ENCODE data around the gene FLT3LG.

DNA sequence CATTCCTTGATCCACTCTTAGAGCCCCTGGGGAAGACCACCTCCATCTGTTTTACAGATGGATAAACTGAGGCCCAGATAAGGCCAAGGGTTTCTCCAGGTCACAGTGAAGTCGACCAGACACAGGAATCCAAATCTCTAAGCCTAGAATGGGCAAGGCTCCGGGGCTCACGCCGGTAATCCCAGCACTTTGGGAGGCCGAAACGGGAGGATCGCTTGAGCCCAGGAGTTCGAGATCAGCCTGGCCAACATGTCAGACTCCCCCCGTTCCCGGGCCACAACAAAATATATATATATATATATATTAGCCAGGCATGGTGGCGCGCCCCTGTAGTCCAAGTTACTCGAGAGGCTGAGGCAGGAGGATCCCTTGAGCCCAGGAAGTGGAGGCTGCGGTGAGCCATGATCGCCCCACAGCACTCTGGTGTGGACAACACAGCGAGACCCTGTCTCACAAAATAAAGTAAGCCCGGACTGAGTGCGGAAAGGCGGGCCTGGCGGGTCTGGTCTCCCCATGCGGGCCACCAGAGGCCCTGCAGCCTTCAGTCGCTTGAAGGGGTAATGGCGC, 12.8 kb downstream of the FLT3LG start:
- TF ChIP-seq, protein P1, sequence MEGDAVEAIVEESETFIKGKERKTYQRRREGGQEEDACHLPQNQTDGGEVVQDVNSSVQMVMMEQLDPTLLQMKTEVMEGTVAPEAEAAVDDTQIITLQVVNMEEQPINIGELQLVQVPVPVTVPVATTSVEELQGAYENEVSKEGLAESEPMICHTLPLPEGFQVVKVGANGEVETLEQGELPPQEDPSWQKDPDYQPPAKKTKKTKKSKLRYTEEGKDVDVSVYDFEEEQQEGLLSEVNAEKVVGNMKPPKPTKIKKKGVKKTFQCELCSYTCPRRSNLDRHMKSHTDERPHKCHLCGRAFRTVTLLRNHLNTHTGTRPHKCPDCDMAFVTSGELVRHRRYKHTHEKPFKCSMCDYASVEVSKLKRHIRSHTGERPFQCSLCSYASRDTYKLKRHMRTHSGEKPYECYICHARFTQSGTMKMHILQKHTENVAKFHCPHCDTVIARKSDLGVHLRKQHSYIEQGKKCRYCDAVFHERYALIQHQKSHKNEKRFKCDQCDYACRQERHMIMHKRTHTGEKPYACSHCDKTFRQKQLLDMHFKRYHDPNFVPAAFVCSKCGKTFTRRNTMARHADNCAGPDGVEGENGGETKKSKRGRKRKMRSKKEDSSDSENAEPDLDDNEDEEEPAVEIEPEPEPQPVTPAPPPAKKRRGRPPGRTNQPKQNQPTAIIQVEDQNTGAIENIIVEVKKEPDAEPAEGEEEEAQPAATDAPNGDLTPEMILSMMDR (IDR thresholded peaks at IDR 0.05): no peak
- TF ChIP-seq ZFX (IDR thresholded peaks at IDR 0.05; ENCODE audit: borderline replicate concordance): no peak
